ENCODE results near the gene HTRA1. TPM values are rescaled to one million over a fixed set of nuclear protein-coding genes. Genes with fewer than 3 reads are reported as not detected.

HTRA1 gene
- total and polyA plus RNA-seq, 10 donors, result 18.3 to 63.7 (median 35.3) TPM

DNA sequence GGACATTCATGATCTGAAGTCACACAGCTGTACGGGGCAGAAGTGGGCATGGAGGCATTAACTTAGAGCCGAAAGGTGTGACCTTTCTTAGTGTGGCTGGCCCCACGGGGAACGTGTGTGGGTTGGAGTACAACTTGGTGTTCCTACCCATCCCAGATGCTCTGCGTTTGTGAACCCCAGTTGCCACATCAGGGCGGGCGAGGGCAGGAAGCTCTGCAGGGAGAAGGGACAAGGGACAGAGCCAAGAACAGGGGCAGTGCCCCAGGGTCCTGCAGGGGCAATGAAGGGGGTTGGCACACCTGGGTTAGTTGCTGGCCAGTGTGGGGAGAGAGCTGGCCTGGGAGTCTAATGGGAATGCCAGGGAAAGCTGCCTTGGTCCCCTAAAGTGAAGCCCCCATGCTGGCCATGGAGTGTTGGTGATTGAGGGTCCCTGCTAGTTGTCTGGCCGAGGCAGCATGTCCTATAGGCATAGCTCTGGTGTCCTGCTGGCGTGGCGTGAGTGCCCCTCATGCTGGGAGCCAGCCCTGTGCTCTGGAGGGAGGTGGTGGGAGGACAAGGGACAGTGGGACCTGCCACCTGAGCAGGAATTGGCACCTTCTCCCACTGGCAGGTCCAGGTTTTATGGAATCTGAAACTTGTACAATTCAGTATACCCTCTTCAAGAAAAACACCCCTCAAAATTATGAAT lies 18.9 kb downstream of the HTRA1 start:
- Histone ChIP-seq H3K27ac (no peak overlapping the region), H3K4me3 (no peak overlapping the region), H3K9me3 (peaks cover 0 to 5% (median 0%) of the 10 kb centered on the region in 8 donors), H3K4me1 (peaks cover 5 to 15% (median 10%) of the 10 kb centered on the region in 6 donors), H3K36me3 (no peaks in the 10 kb centered on the region), H3K27me3 (replicated peaks in 1 of 7) (peaks cover 0 to 57% (median 0%) of the 10 kb centered on the region in 7 donors)
- 84 to 91% (median 90%) methylated on average over 10 of the region's 10 CpGs for WGBS, 5 donors
- peak; percentile 54 for DNase-seq
- intact Hi-C loops (cut with DNase I; ENCODE audit: low total_unique reads), result no loop called here
- no peak for TF ChIP-seq POLR2AphosphoS5 (IDR thresholded peaks at IDR 0.05)
- TF ChIP-seq, protein P1, sequence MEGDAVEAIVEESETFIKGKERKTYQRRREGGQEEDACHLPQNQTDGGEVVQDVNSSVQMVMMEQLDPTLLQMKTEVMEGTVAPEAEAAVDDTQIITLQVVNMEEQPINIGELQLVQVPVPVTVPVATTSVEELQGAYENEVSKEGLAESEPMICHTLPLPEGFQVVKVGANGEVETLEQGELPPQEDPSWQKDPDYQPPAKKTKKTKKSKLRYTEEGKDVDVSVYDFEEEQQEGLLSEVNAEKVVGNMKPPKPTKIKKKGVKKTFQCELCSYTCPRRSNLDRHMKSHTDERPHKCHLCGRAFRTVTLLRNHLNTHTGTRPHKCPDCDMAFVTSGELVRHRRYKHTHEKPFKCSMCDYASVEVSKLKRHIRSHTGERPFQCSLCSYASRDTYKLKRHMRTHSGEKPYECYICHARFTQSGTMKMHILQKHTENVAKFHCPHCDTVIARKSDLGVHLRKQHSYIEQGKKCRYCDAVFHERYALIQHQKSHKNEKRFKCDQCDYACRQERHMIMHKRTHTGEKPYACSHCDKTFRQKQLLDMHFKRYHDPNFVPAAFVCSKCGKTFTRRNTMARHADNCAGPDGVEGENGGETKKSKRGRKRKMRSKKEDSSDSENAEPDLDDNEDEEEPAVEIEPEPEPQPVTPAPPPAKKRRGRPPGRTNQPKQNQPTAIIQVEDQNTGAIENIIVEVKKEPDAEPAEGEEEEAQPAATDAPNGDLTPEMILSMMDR (IDR thresholded peaks at IDR 0.05 in 8 of 11, conservative IDR thresholded peaks at IDR 0.05 in 3 of 11), result no peak
- no peak for TF ChIP-seq POLR2A (IDR thresholded peaks at IDR 0.05)

DNA sequence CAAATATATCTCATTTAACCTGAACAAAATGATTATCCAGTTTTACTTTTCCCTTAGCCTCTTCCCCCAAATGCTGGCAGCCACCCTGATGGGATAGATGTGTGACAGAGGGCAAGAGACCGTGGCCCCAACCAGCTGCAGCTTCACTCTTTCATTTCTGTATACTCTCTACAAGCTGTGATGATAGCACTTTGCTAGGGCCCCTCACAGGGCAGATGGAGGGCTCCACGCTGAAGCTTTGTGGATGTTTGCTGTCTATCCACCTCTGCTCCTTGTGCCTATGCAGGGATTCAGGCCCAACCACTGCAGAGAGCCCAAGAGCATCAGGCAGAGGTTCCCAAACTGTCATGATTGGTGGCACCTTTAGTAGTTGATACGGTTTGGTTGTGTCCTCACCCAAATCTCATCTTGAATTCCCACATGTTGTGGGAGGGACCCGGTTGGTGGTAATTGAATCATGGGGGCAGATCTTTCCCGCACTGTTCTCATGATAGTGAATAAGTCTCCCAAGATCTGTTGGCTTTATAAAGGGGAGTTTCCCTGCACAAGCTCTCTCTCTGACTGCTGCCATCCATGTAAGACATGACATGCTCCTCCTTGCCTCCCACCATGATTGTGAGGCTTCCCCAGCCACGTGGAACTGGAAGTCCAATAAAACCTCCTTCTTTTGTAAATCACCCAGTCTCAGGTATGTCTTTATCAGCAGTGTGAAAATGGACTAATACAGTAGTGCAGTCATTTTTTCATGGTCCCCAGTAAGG lies 20.1 kb downstream of the HTRA1 start:
- H3K27ac ChIP-seq, result no peak overlapping the region
- H3K4me3 ChIP-seq, result no peak overlapping the region
- 79 to 91% (median 81%) methylated on average over 6 of the region's 6 CpGs for WGBS, 5 donors
- peaks cover 0 to 45% (median 0%) of the 10 kb centered on the region in 7 donors for H3K27me3 ChIP-seq (replicated peaks in 1 of 7)
- no peak for TF ChIP-seq POLR2AphosphoS5 (IDR thresholded peaks at IDR 0.05)
- TF ChIP-seq, protein P1 (IDR thresholded peaks at IDR 0.05 in 8 of 11, conservative IDR thresholded peaks at IDR 0.05 in 3 of 11), result no peak
- no peak for TF ChIP-seq POLR2A (IDR thresholded peaks at IDR 0.05)
- intact Hi-C loops (cut with DNase I; ENCODE audit: low total_unique reads), result no loop called here
- H3K4me1 ChIP-seq, result peaks cover 0 to 14% (median 0%) of the 10 kb centered on the region in 6 donors
- H3K9me3 ChIP-seq, result peaks cover 0 to 5% (median 0%) of the 10 kb centered on the region in 8 donors
- no peaks in the 10 kb centered on the region for H3K36me3 ChIP-seq
- DNase-seq, result peak; percentile 31

DNA sequence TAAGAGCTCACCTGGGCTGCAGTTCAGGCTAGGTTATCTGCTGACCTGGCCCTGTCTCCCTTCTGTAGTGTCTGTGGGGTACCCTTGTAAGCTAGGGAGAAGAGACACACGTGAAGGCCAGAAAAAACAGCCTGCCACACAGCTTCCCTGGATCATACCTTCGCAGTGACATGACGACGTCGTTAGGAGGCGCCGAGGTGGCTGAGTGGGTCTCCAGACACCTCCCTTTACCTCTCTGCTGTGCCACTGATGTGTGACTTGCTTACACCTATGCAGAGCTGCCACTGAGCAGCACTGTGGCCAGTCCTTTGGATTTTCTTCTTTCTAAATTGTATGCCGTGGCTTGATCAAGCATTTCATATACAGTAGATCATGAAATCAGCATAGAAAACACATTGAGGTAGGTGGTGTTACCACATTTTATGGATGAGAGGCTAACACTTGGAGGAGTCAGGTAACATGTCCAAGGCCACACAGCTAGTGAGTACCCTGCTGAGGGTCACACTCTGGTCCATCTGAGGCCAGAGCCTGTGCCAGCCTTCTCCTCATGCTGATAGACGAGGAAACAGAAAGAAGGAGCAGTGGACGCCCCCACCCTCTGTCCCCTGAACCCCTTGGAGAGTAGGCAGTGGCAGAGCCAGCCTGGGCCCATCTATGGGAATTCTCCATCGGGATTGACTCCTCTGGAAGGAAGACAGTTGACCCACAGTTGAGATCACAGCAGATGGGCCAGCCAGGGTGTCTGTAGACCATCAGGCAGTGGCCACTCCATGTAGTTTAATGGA lies 23.1 kb downstream of the HTRA1 start:
- intact Hi-C loops (cut with DNase I; ENCODE audit: low total_unique reads), result no loop called here
- 80 to 91% (median 88%) methylated on average over 9 to 11 of the region's 11 CpGs for WGBS, 5 donors
- Histone ChIP-seq H3K4me3 (no peak overlapping the region), H3K4me1 (peaks cover 0 to 13% (median 0%) of the 10 kb centered on the region in 6 donors), H3K27me3 (replicated peaks in 1 of 7) (peaks cover 0 to 21% (median 0%) of the 10 kb centered on the region in 7 donors), H3K9me3 (peaks cover 0 to 5% (median 0%) of the 10 kb centered on the region in 8 donors), H3K36me3 (no peaks in the 10 kb centered on the region), H3K27ac (no peak overlapping the region)
- TF ChIP-seq POLR2A (IDR thresholded peaks at IDR 0.05), result no peak
- TF ChIP-seq, protein P1 (IDR thresholded peaks at IDR 0.05 in 8 of 11, conservative IDR thresholded peaks at IDR 0.05 in 3 of 11), result no peak
- no peak for TF ChIP-seq POLR2AphosphoS5 (IDR thresholded peaks at IDR 0.05)
- DNase-seq, result peak; percentile 54
